Measurements from ENCODE around the gene SOWAHC.

- TF ChIP-seq POLR2A (IDR thresholded peaks at IDR 0.05) (no peak), CTCF (IDR thresholded peaks at IDR 0.05) (no peak)
Measured at GRCh38 chr2:109597283-109597682, 16.9 kb upstream of the SOWAHC start.

All from ovary (tissue), 3 donors.